GM10847 (cell line): ENCODE data around the gene TUBB1.

Experiments
- POLR2A ChIP-seq: IDR thresholded peaks from 2 replicates; pipeline ENCODE4 v1.6.1; 2011; ENCODE audit not compliant: insufficient read length; ENCODE audit errors: extremely low read depth

Gene TUBB1

GRCh38 chr20:59010321-59010994, 8.8 kb upstream of the TUBB1 start:
- no peak for TF ChIP-seq POLR2A

GRCh38 chr20:59010995-59011873, 8.0 kb upstream of the TUBB1 start:
- no peak for TF ChIP-seq POLR2A

GRCh38 chr20:59013031-59013951, 5.9 kb upstream of the TUBB1 start:
- TF ChIP-seq POLR2A: no peak

- no peak for TF ChIP-seq POLR2A
These were observed 5.1 kb upstream of the TUBB1 start for GRCh38 chr20:59013959-59014608.

GRCh38 chr20:59014680-59015389, 4.4 kb upstream of the TUBB1 start:
- TF ChIP-seq POLR2A: no peak

GRCh38 chr20:59015411-59015810, 3.8 kb upstream of the TUBB1 start:
- no peak for TF ChIP-seq POLR2A

- no peak for TF ChIP-seq POLR2A
These were observed 3.2 kb upstream of the TUBB1 start for GRCh38 chr20:59015812-59016711.

- no peak for TF ChIP-seq POLR2A
These were observed 2.3 kb upstream of the TUBB1 start for GRCh38 chr20:59016795-59017492.

GRCh38 chr20:59017493-59018231, 1.6 kb upstream of the TUBB1 start:
- TF ChIP-seq POLR2A: no peak

- no peak for TF ChIP-seq POLR2A
These were observed 412 bp upstream of the TUBB1 start for GRCh38 chr20:59018817-59019216.

GRCh38 chr20:59020938-59021551, 1.8 kb downstream of the TUBB1 start:
- no peak for TF ChIP-seq POLR2A

- TF ChIP-seq POLR2A: no peak
These were observed 3.5 kb downstream of the TUBB1 start for GRCh38 chr20:59022754-59023153.

- no peak for TF ChIP-seq POLR2A
These were observed 4.4 kb downstream of the TUBB1 start for GRCh38 chr20:59023616-59024015.
